SK-N-SH treated with all-trans-retinoic acid at 6 μM for 48 hours (cell line): ENCODE results near the gene C17orf100.

Source experiments
- ATAC-seq: fragments of 200-7000 bp; cut with Tn5 transposase; 3 replicates; pipeline ENCODE4 v1.9.1; 2020; ENCODE audit warnings: mild to moderate bottlenecking, moderate library complexity
- ARNTL ChIP-seq: fragments of 450-650 bp; formaldehyde crosslinking; IDR thresholded peaks from 2 replicates; pipeline ENCODE4 v1.5.0; 2020; ENCODE audit warnings: low read depth, mild to moderate bottlenecking, moderate library complexity, borderline replicate concordance
- CREB5 ChIP-seq: fragments of 250-450 bp; sonication (Bioruptor Pico); IDR thresholded peaks from 2 replicates; pipeline ENCODE4 v1.5.1; 2020; ENCODE audit warnings: low read depth, mild to moderate bottlenecking, moderate library complexity
- CSDC2 ChIP-seq: fragments of 250-450 bp; sonication (Bioruptor Pico); IDR thresholded peaks from 2 replicates; pipeline ENCODE4 v1.5.0; 2020; ENCODE audit warnings: mild to moderate bottlenecking, moderate library complexity
- ESRRG ChIP-seq: fragments of 250-450 bp; sonication (Bioruptor Pico); IDR thresholded peaks from 2 replicates; pipeline ENCODE4 v1.6.1; 2021; ENCODE audit warnings: mild to moderate bottlenecking
- GLIS3 ChIP-seq: fragments of 250-450 bp; sonication (Bioruptor Pico); IDR thresholded peaks from 2 replicates; pipeline ENCODE4 v1.5.0; 2020; ENCODE audit warnings: mild to moderate bottlenecking, moderate library complexity
- ISL1 ChIP-seq: fragments of 250-450 bp; sonication (Bioruptor Pico); IDR thresholded peaks from 2 replicates; pipeline ENCODE4 v2.1.2; 2022; ENCODE audit warnings: mild to moderate bottlenecking, moderate library complexity
- OSR1 ChIP-seq: fragments of 250-450 bp; sonication (Bioruptor Pico); IDR thresholded peaks from 2 replicates; pipeline ENCODE4 v1.8.0; 2022; ENCODE audit warnings: moderate library complexity, mild to moderate bottlenecking, inconsistent platforms
- POU6F1 ChIP-seq: fragments of 250-450 bp; sonication (Bioruptor Pico); IDR thresholded peaks from 2 replicates; pipeline ENCODE4 v1.8.0; 2021; ENCODE audit warnings: low read depth, mild to moderate bottlenecking, moderate library complexity, borderline replicate concordance
- PPARA ChIP-seq: fragments of 250-450 bp; sonication (Bioruptor Pico); IDR thresholded peaks from 2 replicates; pipeline ENCODE4 v1.5.0; 2020; ENCODE audit warnings: mild to moderate bottlenecking, borderline replicate concordance
- RARB ChIP-seq: fragments of 250-450 bp; sonication (Bioruptor Pico); IDR thresholded peaks from 2 replicates; pipeline ENCODE4 v1.8.0; 2021; ENCODE audit warnings: mild to moderate bottlenecking, moderate library complexity
- SNAI2 ChIP-seq: fragments of 250-450 bp; sonication (Bioruptor Pico); IDR thresholded peaks from 2 replicates; pipeline ENCODE4 v1.5.0; 2020; ENCODE audit warnings: mild to moderate bottlenecking, moderate library complexity
- TCF4 ChIP-seq: fragments of 250-450 bp; sonication (Bioruptor Pico); IDR thresholded peaks from 2 replicates; pipeline ENCODE4 v1.8.0; 2021; ENCODE audit warnings: mild to moderate bottlenecking, moderate library complexity, borderline replicate concordance
- TOX ChIP-seq: fragments of 250-450 bp; sonication (Bioruptor Pico); IDR thresholded peaks from 2 replicates; pipeline ENCODE4 v1.8.0; 2021; ENCODE audit warnings: mild to moderate bottlenecking, moderate library complexity, borderline replicate concordance
- TSHZ2 ChIP-seq: fragments of 250-450 bp; sonication (Bioruptor Pico); IDR thresholded peaks from 2 replicates; pipeline ENCODE4 v1.5.0; 2020; ENCODE audit warnings: mild to moderate bottlenecking, moderate library complexity
- ZC3H10 ChIP-seq: fragments of 250-450 bp; sonication (Bioruptor Pico); IDR thresholded peaks from 2 replicates; pipeline ENCODE4 v1.5.1; 2021; ENCODE audit warnings: mild to moderate bottlenecking, moderate library complexity
- ZFP3 ChIP-seq: fragments of 250-450 bp; sonication (Bioruptor Pico); IDR thresholded peaks from 2 replicates; pipeline ENCODE4 v1.5.0; 2020; ENCODE audit warnings: mild to moderate bottlenecking, moderate library complexity
- ZFP30 ChIP-seq: fragments of 450-650 bp; formaldehyde crosslinking; IDR thresholded peaks from 2 replicates; pipeline ENCODE4 v1.5.0; 2022; ENCODE audit warnings: mild to moderate bottlenecking, moderate library complexity
- ZNF565 ChIP-seq: fragments of 450-650 bp; formaldehyde crosslinking; conservative IDR thresholded peaks from 2 replicates; pipeline ENCODE4 v1.5.0; 2020; ENCODE audit warnings: low read depth, mild to moderate bottlenecking, moderate library complexity
- ZNF70 ChIP-seq: fragments of 450-650 bp; formaldehyde crosslinking; IDR thresholded peaks from 2 replicates; pipeline ENCODE4 v1.5.0; 2020; ENCODE audit warnings: mild to moderate bottlenecking, moderate library complexity
- ZNF8 ChIP-seq: fragments of 450-650 bp; formaldehyde crosslinking; IDR thresholded peaks from 2 replicates; pipeline ENCODE4 v1.5.0; 2020; ENCODE audit warnings: mild to moderate bottlenecking, moderate library complexity
- TF ChIP-seq, protein P1 (sequence below): fragments of 250-450 bp; sonication (Bioruptor Pico); IDR thresholded peaks from 2 replicates; pipeline ENCODE4 v1.5.1; 2021; ENCODE audit warnings: mild to moderate bottlenecking, moderate library complexity

Gene C17orf100

GRCh38 chr17:6681671-6682070, 30.1 kb downstream of the C17orf100 start:
- ATAC-seq: no peak
- TF ChIP-seq ZFP3 (CRISPR knock-in tag) (no peak), CSDC2 (CRISPR knock-in tag) (no peak), ZNF70 (CRISPR knock-in tag) (no peak), RARB (CRISPR knock-in tag) (no peak), CREB5 (CRISPR knock-in tag) (no peak), TOX (no peak), POU6F1 (CRISPR knock-in tag) (no peak), OSR1 (CRISPR knock-in tag) (no peak), ZNF565 (CRISPR knock-in tag) (no peak), ZFP30 (CRISPR knock-in tag) (no peak), PPARA (no peak), TCF4 (CRISPR knock-in tag) (no peak), SNAI2 (CRISPR knock-in tag) (no peak), ZNF8 (CRISPR knock-in tag) (no peak), GLIS3 (CRISPR knock-in tag) (no peak), ARNTL (CRISPR knock-in tag) (no peak)
- TF ChIP-seq, protein P1, sequence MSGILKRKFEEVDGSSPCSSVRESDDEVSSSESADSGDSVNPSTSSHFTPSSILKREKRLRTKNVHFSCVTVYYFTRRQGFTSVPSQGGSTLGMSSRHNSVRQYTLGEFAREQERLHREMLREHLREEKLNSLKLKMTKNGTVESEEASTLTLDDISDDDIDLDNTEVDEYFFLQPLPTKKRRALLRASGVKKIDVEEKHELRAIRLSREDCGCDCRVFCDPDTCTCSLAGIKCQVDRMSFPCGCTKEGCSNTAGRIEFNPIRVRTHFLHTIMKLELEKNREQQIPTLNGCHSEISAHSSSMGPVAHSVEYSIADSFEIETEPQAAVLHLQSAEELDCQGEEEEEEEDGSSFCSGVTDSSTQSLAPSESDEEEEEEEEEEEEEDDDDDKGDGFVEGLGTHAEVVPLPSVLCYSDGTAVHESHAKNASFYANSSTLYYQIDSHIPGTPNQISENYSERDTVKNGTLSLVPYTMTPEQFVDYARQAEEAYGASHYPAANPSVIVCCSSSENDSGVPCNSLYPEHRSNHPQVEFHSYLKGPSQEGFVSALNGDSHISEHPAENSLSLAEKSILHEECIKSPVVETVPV (CRISPR knock-in tag): no peak

- TF ChIP-seq ZFP30 (CRISPR knock-in tag) (no peak), ISL1 (CRISPR knock-in tag) (no peak)
- ATAC-seq: no peak
Measured at GRCh38 chr17:6682339-6682738, 30.8 kb downstream of the C17orf100 start.

DNA sequence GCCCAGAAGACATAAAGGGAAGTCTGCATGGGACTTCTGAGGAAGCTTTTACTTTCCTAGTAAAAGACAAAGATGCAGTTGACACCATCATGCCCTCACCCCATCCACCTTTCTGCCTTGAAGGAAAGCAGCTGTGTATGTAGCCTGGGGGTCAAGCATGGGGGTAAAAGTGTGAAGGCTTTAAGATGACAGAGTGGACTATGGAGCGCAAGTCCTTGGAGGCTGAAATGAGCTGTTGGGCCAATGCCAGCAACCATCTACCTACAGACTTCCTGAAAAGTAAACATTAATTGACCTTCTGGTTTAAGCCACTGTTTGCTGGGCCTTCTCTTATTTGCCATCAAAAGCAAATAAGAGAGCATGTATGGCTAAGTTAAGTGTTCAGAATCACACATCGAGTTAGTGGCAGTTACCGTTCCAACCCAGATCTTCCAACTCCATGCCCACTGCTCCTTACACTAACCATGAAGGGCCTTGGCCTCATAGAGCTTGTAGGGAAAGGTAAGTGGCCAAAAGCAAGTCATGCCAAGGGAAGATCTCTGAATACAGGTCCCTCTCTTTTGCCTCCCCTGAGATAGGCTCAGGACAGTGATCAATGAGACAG, 31.6 kb downstream of the C17orf100 start:
- ATAC-seq: no peak
- TF ChIP-seq POU6F1 (CRISPR knock-in tag) (no peak), ZC3H10 (no peak), ZNF8 (CRISPR knock-in tag) (no peak), ESRRG (CRISPR knock-in tag) (no peak), TSHZ2 (no peak), GLIS3 (CRISPR knock-in tag) (no peak), OSR1 (CRISPR knock-in tag) (no peak)
